Measurements from ENCODE around the gene CCDC12.

The CCDC12 gene

GRCh38 chr3:46995901-46996562 is 19.5 kb upstream of the CCDC12 start:
- DNase-seq = no peak

- no peak for DNase-seq
These were observed 18.5 kb upstream of the CCDC12 start for GRCh38 chr3:46994801-46995731.

DNA sequence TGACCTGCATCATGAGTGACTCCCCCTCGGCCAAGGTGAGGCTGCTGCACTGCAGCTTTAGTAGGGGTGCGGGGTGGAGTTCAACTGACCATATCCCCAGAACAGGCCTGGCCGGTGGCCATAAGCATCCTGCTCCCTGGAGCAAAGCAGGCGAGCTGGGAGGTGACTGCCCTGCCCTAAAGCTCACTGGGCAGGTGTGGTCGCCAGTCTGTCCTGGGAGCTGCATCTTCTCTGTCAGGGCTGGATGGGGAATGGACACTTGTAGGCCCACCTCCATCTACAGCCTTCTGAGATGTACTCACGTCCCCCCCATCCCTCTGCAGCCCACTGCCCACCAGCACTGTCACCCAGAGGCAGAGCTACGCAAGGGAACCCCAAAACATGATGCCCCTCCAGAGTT is 17.4 kb upstream of the CCDC12 start:
- DNase-seq = no peak

DNA sequence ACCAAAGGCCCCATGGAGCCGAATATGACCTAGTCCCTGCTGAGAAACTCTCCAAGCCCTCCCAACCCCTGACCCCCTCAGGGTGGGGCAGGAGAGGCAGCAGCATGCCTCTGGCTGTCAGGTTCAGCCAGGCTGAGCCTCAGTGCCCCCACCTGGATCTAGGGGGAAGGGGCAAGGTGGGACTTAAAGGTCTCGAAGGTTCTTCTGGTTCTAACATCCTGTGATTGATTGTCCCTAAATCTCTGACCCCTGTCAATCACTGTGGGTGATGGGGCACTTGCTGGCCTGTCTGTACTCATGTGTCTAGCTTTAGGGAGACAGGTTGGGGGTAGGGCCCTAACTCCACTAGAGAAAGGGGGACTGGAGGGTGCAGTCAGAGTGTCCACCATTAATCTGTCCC is 16.7 kb upstream of the CCDC12 start:
- DNase-seq = no peak

GRCh38 chr3:46992231-46992630 is 15.7 kb upstream of the CCDC12 start:
- DNase-seq = no peak

DNA sequence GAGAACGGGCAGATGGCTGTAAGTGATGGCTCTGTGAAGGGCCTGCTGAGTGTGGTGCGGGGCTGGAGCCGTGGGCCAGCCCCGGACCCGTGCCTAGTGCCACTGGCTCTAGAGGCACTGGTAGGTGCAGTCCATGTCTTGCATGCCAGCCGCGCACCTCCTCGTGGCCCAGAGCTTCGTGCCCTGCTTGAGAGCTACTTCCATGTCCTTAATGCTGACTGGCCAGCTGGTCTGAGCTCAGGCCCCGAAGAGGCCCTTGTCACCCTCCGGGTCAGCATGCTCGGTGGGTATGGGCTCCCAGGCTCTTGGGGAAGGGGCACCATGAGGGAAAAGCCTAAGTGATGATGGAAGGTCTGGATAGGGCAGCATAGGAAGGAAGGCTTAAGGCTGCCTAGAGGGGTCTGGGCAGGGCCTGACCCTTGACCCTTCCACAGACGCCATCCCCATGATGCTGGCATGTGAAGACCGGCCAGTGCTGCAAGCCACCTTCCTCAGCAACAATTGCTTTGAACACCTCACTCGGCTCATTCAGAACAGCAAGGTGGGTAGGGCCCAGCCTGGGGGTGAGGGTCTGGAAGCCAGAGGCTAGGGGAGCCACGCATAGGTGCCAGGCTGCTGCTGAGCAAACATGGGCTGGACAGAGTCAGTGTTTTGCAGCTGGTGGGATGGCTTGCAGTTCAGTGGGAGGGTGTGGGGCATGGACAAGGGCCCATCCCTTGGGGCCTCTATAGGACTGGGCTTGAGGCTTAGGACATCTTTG is 15.0 kb upstream of the CCDC12 start:
- DNase-seq = no peak

DNA sequence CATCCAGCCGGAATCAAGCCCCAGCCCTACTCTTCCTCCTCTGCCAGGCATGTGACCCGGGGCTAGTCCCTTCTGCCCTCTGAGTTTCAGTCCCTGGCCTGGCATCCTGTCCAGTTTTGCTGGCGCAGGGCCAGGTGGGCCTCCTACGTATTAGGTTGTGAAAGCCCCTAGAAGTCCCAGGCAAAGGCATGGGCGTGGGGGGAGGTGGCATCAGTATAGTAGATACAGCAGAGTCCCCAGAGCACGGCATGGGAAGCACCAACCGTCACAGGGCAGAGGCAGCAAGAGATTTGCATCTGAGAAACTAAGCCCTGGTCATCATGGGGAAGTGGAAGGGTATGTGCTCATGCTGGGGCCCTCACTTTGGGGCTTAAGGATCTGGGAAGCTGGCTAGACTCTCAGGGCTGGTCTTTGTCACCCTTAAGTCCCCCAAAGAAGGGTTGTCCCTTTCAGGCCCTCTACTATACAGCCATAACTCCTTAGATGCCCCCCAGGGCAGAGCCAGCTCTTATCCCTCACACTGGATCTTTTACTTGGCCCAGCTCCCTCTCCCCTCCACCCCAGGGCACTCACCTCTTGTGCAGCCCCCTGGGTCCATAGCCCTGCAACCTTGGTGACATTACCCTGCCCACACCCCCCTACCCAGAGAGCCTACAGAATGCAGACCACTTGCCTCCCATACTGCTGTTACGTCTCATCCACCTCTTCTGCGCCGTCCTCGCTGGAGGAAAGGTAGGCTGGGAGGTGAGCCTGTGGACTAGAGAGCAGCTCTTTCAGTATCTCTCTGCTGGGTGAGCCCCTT is 14.2 kb upstream of the CCDC12 start:
- peak; percentile 95 to 96 for DNase-seq

GRCh38 chr3:46989146-46989810 is 12.7 kb upstream of the CCDC12 start:
- DNase-seq = peak; percentile 19 to 26

DNA sequence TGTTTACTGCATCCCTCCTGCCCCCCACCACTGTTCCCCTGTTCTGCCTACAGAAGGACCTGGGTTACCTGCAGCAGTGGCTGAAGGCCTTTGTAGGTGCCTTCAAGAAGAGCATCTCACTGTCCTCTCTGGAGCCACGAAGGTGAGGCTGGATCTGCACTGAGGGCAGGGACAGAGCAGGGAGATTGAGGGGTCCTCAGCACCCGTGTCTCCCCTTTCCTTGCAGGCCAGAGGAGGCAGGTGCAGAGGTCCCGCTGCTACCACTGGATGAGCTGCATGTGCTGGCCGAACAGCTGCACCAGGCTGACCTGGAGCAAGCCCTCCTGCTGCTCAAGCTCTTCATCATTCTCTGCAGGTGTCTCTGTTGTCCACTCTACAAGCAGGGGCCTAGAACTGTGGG is 12.1 kb upstream of the CCDC12 start:
- no peak for DNase-seq

DNA sequence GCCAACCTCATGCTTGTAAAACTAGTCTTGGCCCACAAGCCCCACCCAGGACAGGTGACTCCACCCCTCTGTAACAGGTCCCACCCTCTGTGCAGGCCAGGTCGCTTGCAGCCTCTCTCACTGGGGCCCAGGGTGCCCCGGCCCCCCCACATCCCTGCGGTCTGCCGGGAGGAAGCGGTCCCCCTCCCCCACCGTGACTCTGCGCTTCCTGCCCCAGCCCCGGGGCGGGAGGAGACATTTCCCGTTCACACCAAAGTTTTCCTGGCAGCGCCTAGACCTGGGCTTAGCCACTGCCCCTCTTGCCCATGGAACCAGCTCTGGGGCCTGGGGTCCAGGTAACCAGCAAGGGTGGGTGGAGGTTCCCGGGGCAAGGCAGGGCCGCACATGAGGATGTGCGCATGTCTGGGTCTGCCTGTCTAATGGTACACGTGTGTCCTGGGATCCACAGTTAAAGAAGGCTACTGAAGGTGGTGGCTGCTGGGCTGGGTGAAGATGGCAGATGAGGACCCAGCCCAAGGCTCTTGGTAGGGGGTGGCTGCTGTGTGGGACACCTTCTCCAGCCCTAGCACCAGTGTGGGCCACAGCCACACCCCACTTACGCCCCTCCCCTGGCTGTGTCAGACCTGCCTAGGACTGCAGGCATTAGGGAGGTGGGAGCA is 11.3 kb upstream of the CCDC12 start:
- DNase-seq = peak; percentile 73 to 74

GRCh38 chr3:46987319-46987742 is 10.8 kb upstream of the CCDC12 start:
- DNase-seq = no peak

GRCh38 chr3:46986782-46987310 is 10.3 kb upstream of the CCDC12 start:
- no peak for DNase-seq

DNA sequence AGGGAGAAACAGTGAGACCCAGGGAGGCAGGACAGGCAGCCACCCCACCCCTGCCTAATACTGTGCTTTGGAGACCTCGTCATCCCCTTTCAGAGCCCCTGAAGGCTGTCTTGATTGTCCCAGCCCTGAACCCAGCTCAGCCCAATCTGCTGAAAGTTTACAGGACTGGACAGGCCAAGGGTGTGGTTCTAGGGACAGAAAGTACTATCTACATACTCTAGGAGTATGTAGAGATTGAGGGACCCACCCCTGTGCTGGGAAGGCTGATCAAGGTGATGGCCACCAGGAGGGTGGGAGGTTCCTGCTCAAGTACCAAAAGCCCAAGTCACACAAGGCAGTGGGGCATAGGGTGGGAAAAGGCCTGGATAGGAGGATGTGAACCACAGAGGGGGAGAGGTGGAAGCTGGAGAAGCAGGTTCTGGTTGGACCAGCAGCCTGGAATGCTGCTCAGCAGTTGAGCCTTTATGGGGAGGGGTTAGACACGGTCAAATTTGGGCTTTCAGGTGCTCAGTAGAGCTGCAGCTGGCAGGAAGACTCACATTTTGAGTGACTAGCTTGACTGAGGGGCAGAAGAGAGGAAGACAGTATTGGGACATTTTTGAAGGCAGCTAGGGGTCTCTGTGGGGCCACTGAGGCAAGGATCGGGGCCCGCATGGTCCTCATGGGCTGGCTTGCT is 9.6 kb upstream of the CCDC12 start:
- DNase-seq = no peak

DNA sequence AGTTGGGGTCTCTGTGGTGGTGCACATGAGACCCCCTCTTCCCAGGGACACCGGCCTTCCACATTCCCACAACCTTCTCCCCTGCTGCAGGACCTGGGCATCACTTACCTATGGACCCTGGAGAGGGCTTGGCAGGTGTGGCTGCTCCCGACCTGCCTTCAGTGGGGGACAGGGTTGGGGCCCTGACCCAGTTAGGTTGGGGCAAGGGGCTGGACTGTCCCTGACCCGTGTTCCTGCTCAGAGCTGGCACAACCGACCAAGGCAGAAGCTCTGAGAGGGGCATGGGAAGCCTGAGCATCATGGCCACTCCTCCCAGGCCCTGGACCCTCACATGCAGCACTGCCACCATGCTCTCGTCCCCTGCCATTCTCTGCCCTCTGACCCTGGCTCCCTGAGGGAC is 9.0 kb upstream of the CCDC12 start:
- no peak for DNase-seq

DNA sequence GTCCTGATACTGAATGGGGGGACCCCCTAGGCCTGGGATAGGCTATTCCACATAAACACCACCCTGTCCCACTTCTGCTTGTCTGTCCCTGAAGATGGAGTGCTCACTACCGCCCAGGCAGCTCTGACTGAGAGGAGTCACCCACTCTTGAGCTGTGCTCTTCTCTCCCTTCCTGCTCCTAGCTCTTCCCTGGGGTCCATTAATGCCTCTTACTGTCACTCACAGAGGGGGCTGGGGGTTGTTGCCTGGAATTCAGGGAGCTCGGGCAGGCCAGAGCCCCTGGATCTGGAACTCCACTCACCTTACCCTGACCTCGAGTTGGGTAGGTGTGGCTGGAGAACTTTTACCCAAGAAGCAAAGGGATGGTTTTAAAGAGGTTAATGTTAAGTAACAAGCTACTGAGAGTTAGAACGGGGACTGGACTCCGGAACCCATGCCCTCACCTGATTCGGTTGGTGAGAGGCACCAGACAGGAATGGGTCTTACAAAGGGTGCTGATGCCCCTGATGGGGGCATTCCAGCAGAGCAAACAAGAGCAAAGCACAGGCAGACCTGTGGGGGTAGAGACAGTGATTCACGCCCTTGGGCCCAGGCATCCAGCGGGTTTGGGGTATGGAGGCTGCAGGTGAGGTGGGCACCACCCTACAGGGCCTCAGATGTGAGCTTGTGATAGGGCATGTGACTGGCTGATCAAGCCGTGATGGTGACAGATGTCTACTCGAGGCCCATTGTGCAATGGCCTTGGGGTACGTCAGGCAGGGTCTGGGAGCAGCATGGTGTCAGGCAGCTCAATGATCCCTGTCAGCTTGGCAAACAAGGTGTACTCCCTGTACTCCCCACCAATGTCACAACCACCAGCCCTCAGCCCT is 8.3 kb upstream of the CCDC12 start:
- DNase-seq = peak in 1 of 2 donors; percentile 45

DNA sequence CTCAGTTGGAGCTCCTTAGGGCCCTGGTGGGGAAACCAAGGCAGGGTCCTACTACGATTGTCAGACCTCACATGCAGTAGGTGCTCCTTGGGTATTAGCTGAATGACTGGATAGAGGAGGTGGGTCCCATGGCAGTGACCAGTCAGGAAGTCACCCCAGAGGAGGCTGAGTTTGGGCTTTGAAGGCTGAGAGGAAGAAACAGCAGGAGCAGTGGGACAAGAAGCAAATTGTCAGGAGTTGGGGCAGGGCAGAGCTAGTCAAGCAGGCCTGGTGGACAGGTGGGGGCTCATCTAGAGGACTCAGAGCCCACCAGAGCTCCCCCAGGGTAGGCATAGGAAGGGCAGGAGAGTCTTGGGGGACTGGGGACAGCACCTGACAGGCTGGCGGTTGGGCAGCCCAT is 6.0 kb upstream of the CCDC12 start:
- peak in 1 of 2 donors; percentile 48 for DNase-seq

DNA sequence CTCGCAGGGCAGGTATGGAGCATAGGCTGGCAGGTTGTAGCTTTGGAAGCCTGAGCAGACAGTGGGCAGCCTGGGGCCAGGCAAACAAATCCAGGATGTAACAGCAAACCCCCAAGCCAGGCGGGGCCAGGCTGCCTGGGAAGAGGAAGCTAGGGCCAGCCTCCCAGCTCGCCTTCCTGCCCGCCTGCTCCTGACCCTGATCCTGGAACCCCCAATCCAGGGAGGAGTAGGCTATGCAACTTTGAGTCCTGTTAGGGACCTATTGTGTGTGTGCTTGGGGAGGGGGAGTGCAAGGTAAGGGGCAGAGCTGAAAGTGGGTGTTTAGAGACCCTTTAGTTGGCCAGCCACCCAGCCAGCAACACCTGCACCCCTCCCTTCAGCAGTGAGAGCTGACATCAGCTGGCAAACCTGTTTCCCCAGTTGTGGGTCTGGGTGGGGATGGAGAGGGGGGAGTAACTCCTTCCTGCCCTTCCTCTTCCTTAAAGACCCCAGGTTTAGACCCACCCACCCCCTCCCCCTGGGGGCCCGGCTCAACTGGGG is 5.5 kb upstream of the CCDC12 start:
- DNase-seq = peak; percentile 31 to 49

- peak; percentile 15 to 40 for DNase-seq
These were observed 3.5 kb upstream of the CCDC12 start for GRCh38 chr3:46979958-46980497.

Data from inflammatory macrophage (primary cell).